OCI-LY1 (cell line): ENCODE measurements around the gene CXCR6.

Experiments
- CTCF ChIP-seq: fragments of 200-600 bp; sonication (generic), shearing (Covaris generic); IDR thresholded peaks from 2 replicates; pipeline ENCODE4 v1.5.1; 2017; ENCODE audit warnings: mild to moderate bottlenecking, antibody characterized with exemption, low read length, moderate library complexity, mixed read lengths
- EZH2 ChIP-seq: fragments of 200-600 bp; sonication (generic), shearing (Covaris generic); IDR thresholded peaks from 2 replicates; pipeline ENCODE4 v1.8.0; 2017; ENCODE audit warnings: borderline replicate concordance, mixed run types, mild to moderate bottlenecking, antibody characterized with exemption, low read length, moderate library complexity, mixed read lengths

- TF ChIP-seq CTCF (no peak), EZH2 (no peak)
Observed at GRCh38 chr3:45921158-45922038, 21.9 kb upstream of the CXCR6 start.
